GM21737 (cell line): ENCODE measurements around the gene EIF4EBP2.

Experiments
- ATAC-seq: cut with Tn5 transposase; IDR thresholded peaks from one replicate; pipeline ENCODE4 v1.9.1; 2021; ENCODE audit warnings: mild to moderate bottlenecking, moderate library complexity; ENCODE audit not compliant: unreplicated experiment

EIF4EBP2 gene

GRCh38 chr10:70430493-70431445 is 26.8 kb downstream of the EIF4EBP2 start:
- no peak for ATAC-seq

- no peak for ATAC-seq
Measured at GRCh38 chr10:70432101-70432500, 28.2 kb downstream of the EIF4EBP2 start.

- ATAC-seq = no peak
Measured at GRCh38 chr10:70432561-70433263, 28.8 kb downstream of the EIF4EBP2 start.

GRCh38 chr10:70433581-70434280 is 29.8 kb downstream of the EIF4EBP2 start:
- ATAC-seq = no peak

GRCh38 chr10:70435241-70436085 is 31.5 kb downstream of the EIF4EBP2 start:
- ATAC-seq = no peak

GRCh38 chr10:70437721-70438120 is 33.8 kb downstream of the EIF4EBP2 start:
- no peak for ATAC-seq

- ATAC-seq = no peak
Measured at GRCh38 chr10:70440296-70441160, 36.6 kb downstream of the EIF4EBP2 start.

GRCh38 chr10:70441161-70441894 is 37.4 kb downstream of the EIF4EBP2 start, which contains the start of gene NODAL:
TSS of gene NODAL (minus strand) at chr10:70441681. CDS start at chr10:70441667, 14 bp downstream.
- no peak for ATAC-seq

GRCh38 chr10:70441895-70442309 is 38.0 kb downstream of the EIF4EBP2 start:
- no peak for ATAC-seq

- ATAC-seq = no peak
Measured at GRCh38 chr10:70442332-70442988, 38.5 kb downstream of the EIF4EBP2 start.

GRCh38 chr10:70444744-70445143 is 40.8 kb downstream of the EIF4EBP2 start:
- ATAC-seq = no peak

- no peak for ATAC-seq
Measured at GRCh38 chr10:70445718-70446657, 42.0 kb downstream of the EIF4EBP2 start.

- ATAC-seq = no peak
Measured at GRCh38 chr10:70448236-70448635, 44.3 kb downstream of the EIF4EBP2 start.

- ATAC-seq = no peak
Measured at GRCh38 chr10:70455213-70455630, 51.3 kb downstream of the EIF4EBP2 start.

GRCh38 chr10:70456164-70456563 is 52.2 kb downstream of the EIF4EBP2 start:
- no peak for ATAC-seq

- no peak for ATAC-seq
Measured at GRCh38 chr10:70457759-70458305, 53.9 kb downstream of the EIF4EBP2 start.
